H1 (cell line): ENCODE measurements around the gene SLC13A5. TPM values are rescaled to one million over a fixed set of nuclear protein-coding genes. Genes with fewer than 3 reads are reported as not detected.

Experiments used
- BACH1 ChIP-seq: IDR thresholded peaks from 2 replicates; pipeline ENCODE4 v1.6.1; 2012; ENCODE audit warnings: low read length, improper control_type of control experiment
- BCL11A ChIP-seq, 2 experiments: IDR thresholded peaks; one replicate each; pipeline ENCODE4 v1.6.1; 2011; ENCODE audit warnings: low read depth in 2 of 2, low read length in 2 of 2, mild to moderate bottlenecking in 2 of 2
- CBX8 ChIP-seq: fragments of 300-800, 300-1000 bp; sonication (generic); IDR thresholded peaks from 2 replicates; pipeline ENCODE4 v1.7.1; 2016; ENCODE audit warnings: low read depth, low read length, borderline replicate concordance
- EP300 ChIP-seq, 2 experiments: IDR thresholded peaks; 1 replicate in 1 of 2; 2 replicates in 1 of 2; pipeline ENCODE4 v1.6.1; 2011 to 2012; ENCODE audit warnings: low read depth in 2 of 2, low read length in 2 of 2, mild to moderate bottlenecking in 2 of 2, borderline replicate concordance in 1 of 2, inconsistent platforms in 1 of 2, moderate library complexity in 1 of 2
- GABPA ChIP-seq: IDR thresholded peaks from 2 replicates; pipeline ENCODE4 v1.6.1; 2011; ENCODE audit warnings: mild to moderate bottlenecking, low read length, moderate library complexity, borderline replicate concordance; ENCODE audit not compliant: insufficient read depth
- RXRA ChIP-seq: IDR thresholded peaks from 2 replicates; pipeline ENCODE4 v1.6.1; 2011; ENCODE audit warnings: low read depth, mild to moderate bottlenecking, low read length, moderate library complexity; ENCODE audit not compliant: insufficient read depth
- SRF ChIP-seq: IDR thresholded peaks from 2 replicates; pipeline ENCODE4 v1.6.1; 2011; ENCODE audit warnings: mild to moderate bottlenecking, low read depth, low read length, moderate library complexity
- polyA plus RNA-seq, 7 experiments: library from polyadenylated mRNA; depleted of rRNA in 3 of 7; stranded (reverse) in 5 of 7; unstranded in 2 of 7; fragments of >200 nt in 5 of 7; fragments of 200-250 nt in 2 of 7; gene quantifications; 1 replicate in 5 of 7; 2 replicates in 1 of 7; 4 replicates in 1 of 7; pipeline versions ENCODE4 v1.2.1 to v1.2.3, GENCODE V29; 2011 to 2013; ENCODE audit warnings: missing spikeins in 2 of 7, mixed read lengths in 2 of 7
- total RNA-seq: library from RNA; stranded (reverse); fragmentation: NEBNext Ultra II Directional; extraction: Animal tissue kit (Norgen Biotek cat#: 25700); gene quantifications from 2 replicates; pipeline ENCODE4 v1.2.1, GENCODE V29; 2021

The SLC13A5 gene
- total and polyA plus RNA-seq, 2 of the 8 experiments (the other 6 are each of a cell fraction or from before 2014, with no cell fraction given): 2.1 to 2.6 TPM

DNA sequence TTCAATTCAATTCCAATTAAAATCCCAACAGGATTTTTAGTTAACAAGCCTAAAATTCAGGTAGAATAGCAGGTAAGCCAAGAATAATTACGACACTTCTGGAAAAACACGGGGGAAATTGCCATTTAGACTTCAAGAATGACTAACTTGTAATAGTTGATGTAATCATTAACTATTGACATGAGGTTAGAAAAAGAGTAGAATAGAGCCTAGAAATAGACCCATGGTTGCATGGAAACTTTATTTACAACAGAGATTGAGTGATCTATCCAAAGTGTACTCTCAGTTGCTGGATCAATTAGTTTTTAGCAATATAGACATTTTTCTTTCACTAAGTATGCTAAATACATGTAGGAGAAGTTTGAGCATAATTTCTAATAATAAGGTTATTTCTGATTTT, 3.6 kb upstream of the SLC13A5 start (continued):
- TF ChIP-seq EP300 (IDR thresholded peaks at IDR 0.05; ENCODE audit: borderline replicate concordance in 1 of 2, low read depth in 2 of 2, low read length in 2 of 2) (no peak), RXRA (no peak), GABPA (no peak), CBX8 (no peak), BCL11A (IDR thresholded peaks at IDR 0.05; ENCODE audit: low read depth in 2 of 2, low read length in 2 of 2) (no peak), BACH1 (no peak), SRF (no peak)
